HG03045 (cell line): Measurements from ENCODE around the gene PRG2.

Experiments
- ATAC-seq: cut with Tn5 transposase; IDR thresholded peaks from one replicate; pipeline ENCODE4 v1.9.1; 2021; ENCODE audit warnings: mild to moderate bottlenecking, moderate library complexity; ENCODE audit not compliant: unreplicated experiment

Gene PRG2

GRCh38 chr11:57397394-57397990, 7.0 kb upstream of the PRG2 start:
- ATAC-seq, result no peak

- ATAC-seq, result no peak
These were observed 6.3 kb upstream of the PRG2 start for GRCh38 chr11:57396744-57397143.

DNA sequence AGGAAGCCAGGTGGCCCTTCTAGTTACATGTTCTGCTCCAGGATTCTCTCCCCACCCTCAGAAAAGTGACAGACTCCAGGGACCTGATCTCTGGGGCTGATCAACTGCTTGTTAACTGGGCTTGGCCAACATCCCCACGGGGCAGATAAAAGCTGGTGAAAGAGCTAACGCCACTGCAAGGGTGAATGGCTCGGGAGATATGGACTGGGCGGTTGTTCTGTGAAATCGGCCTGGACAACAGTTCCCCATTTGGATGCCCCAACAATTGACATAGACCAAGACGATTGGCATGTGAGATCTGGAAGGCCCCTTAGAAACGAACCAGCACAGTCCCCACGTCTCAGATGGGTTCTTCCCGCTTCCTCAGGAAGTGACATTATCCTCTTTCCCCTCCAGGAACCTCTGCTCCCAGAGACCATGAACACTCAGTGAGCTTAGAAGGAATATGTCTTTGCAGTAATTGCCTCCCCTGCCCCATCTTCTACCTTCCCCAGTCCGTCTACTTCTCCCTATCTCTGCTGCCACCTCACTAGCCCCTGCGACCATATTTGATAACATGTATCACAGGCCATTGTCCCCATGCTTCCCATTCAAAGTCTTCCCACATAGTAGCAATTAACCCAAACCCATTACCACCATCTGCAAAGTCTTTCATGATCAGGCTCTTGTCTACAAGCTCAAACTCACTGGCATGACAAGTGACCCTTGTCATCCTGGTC, 5.6 kb upstream of the PRG2 start:
- ATAC-seq, result no peak

DNA sequence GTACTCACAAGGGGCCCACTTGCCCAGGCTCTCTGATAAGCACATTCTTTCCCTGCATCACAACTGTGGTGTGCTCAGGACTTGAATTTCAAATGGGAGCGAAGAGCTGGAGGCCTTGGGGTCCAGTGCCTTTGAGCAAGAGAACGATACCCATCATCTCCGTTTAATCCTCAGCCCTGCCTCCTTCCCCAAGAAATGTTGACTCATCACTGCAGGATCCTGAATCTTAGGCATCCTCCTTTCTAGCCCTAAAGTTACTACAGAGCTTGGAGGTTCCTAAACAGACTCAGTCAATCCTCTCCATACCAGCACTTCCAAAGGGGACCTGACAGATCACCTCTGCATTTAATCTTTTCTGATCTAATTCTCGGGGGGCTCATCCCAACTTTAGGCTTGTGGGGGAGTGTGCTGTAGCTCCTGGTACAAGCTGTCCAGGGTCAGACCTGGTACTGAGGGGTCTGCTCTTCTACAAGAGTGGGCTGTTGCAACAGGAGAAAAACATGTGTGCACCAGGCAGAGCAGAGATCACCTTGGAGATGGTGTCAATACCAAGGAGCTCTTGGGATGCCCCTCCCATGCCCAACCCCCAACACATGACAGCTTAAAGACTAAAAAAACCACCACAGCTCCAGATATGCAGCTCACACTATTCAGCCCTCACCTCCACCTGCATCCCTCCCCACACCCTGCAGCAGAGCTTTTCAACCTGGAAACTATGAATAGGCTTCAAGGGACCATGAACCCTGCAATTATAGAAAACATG, 3.9 kb upstream of the PRG2 start:
- no peak for ATAC-seq

DNA sequence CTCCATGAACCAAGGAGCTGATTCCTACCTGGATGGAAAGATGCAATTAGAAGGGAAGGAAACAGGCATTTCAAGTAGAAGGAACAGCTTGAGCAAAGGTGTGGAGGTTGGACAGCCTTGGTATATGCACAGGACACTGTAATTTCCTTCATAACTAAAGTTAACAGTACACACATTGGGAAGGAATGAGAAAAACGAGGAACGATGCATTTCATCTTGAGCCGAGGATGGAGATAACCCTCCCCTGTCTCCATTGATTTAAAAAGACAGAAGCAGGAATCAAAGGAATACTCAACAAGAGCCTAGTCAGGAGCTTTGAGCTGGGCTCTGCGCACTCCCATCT, 2.3 kb upstream of the PRG2 start:
- ATAC-seq, result no peak

- ATAC-seq, result no peak
These were observed 1.8 kb upstream of the PRG2 start for GRCh38 chr11:57392066-57392762.

GRCh38 chr11:57391539-57391938, 1.1 kb upstream of the PRG2 start:
- no peak for ATAC-seq

- no peak for ATAC-seq
These were observed 661 bp upstream of the PRG2 start for GRCh38 chr11:57391111-57391510.

GRCh38 chr11:57387289-57388030, 3.0 kb downstream of the PRG2 start:
- ATAC-seq, result no peak

DNA sequence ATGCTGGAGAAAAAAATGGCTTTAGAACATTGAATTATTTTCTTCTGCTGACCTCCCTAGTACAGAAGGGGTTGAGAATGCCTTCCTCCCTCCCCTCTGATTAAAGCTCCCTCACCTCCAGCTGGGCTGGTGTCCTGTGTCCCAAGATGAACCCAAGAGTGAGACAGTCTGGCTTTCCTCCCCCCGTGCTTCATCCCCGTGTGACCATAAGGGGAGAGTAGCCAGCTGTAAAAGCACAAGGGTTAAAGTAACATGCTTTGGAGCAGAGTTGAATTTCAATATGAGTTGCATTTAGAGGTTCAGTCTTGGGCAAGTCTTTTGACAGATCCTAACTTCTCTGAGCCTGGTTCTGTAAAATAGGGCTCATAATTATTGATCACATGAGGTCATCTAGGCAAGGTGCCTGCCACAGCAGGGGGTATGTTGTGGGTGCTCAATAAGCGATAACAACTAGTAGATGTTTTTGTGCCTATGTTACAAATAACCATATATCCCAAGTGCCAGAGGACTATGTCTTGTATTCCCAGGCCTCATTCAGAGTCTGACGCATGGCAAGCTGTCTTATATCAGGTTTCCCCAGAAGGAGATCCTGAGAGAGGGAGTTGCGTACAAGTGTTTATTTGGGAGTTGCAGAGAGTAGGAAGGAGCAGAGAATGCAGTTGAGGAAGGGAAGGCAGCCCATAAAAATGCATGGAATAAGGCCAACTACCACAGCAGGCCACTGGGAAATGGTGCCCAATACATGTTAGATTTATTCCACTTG, 4.1 kb downstream of the PRG2 start:
- no peak for ATAC-seq

GRCh38 chr11:57380975-57381374, 9.5 kb downstream of the PRG2 start, which contains the start of gene PRG3:
Gene PRG3 (minus strand): TSS chr11:57381150. CDS start chr11:57380708, 442 bp downstream.
- ATAC-seq, result no peak

- no peak for ATAC-seq
These were observed 10.7 kb downstream of the PRG2 start for GRCh38 chr11:57379732-57380131.

- ATAC-seq, result no peak
These were observed 12.3 kb downstream of the PRG2 start for GRCh38 chr11:57378186-57378585.

DNA sequence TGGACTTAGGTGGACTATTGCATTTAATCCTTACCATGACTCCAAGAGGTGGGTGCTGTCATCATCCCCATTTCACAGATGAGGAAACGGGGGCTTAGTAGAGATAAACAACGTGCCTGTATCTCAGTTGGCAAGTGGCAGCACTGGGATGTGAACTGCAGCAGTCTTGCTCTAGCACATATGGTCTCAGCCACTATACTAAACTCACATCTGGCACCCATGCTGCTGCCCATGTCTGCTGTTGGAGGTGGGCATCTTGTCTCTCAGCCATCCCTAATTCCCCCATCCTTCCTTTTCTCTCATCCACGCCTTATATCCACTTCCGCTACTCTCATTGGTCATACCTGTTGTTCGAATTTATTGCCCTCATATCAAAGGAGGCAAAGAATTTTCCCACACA, 13.3 kb downstream of the PRG2 start:
- ATAC-seq, result no peak

- ATAC-seq, result no peak
These were observed 14.1 kb downstream of the PRG2 start for GRCh38 chr11:57376095-57377090.

GRCh38 chr11:57375490-57375889, 15.0 kb downstream of the PRG2 start:
- no peak for ATAC-seq

DNA sequence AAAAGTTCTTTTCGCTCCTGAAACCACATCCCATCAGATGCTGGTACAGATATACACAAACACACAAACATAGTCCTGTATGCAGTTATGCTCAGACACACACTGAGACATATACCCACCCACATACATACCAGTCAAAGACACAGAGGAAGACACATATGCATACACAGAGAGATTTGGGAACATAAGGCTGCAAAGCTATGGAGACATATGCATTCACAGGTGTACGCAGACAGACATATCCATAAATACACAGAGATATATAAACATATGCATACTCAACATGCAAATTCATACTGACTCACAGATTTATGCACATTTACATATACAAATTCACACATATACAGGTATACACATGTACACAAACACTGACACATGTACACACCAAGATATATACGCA, 15.5 kb downstream of the PRG2 start:
- ATAC-seq, result no peak

DNA sequence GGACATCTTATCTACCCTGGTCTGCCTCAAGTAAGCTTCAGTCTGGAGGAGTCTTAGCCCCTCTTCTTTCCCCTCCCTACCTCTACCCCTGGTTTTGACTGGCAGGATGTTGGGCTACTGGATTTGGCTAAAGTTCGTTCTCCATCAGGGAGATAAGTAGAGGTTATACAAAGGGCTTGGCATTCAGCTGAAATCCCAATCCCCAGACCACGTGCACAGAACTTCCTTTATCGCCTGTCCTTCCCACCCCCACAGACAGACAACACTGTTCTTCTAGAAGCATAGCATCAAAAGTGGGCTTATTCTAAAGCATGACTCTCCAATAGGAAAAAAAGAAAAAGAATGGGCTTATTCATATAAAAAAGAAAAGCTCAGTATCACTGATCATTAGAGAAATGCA, 17.3 kb downstream of the PRG2 start:
- no peak for ATAC-seq

DNA sequence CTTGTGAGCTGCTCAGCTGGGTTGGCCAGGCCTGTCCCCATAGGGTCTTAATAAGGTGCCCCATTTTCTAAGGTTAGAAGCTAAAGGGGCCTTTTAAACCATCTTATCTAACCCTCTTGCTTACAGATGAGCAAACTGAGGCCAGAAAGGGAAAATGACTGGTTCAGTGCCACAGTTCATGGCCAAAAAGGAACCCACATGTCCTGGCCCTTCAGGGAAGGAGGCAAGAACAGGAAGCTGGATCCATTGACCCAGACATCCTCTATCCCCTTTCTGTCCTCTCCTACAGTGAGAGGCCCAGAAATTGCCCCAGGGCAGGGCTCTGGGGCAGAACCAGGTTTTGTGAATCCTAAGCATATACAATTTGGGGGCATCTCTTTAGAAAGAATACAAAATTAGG, 19.5 kb downstream of the PRG2 start:
- ATAC-seq, result no peak
